A673 (cell line): ENCODE results near the gene KLRC4.

Experiments used
- CTCF ChIP-seq: fragments of 300-800, 200-600 bp; sonication (generic); conservative IDR thresholded peaks from 2 replicates; pipeline ENCODE4 v1.5.1; 2017; ENCODE audit warnings: low read depth, mild to moderate bottlenecking, antibody characterized with exemption, low read length, moderate library complexity, mixed read lengths
- EZH2 ChIP-seq: fragments of 200-600 bp; sonication (generic); IDR thresholded peaks from 2 replicates; pipeline ENCODE4 v1.6.1; 2017; ENCODE audit warnings: borderline replicate concordance, low read depth, mild to moderate bottlenecking, mixed read lengths, antibody characterized with exemption, low read length; ENCODE audit not compliant: poor library complexity, severe bottlenecking

GRCh38 chr12:10381928-10382628 is 27.5 kb downstream of the KLRC4 start:
- no peak for TF ChIP-seq CTCF
- no peak for TF ChIP-seq EZH2
